ENCODE measurements around the gene NPHP4. TPM values are rescaled to one million over a fixed set of nuclear protein-coding genes. Genes with fewer than 3 reads are reported as not detected.

The NPHP4 gene
- total and polyA plus RNA-seq, 2 donors (not counting 3 experiments of a cell fraction or from before 2014, with no cell fraction given) = 4.4 to 11.7 TPM

DNA sequence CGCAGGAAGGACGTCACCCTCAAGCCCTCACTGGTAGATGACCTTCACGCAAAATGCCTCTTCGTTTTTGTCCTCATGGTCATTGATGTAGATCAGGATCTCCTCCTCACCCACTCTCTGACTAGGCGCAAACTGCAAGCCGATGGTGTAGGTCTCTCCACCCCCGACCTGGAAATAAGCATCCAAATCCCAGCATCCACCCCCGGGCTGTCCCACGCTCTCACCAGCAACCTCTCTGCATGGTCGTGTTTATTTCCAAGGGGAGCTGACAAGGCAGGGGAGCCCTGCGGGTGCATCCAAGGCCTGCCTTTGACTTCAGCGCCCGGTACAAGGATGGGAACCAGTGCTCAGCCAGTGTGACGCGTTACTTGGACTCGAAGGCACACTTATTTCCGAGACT is 129.0 kb downstream of the NPHP4 start:
- no TSS peak for BruUV-seq (replicated peaks)
- no peaks in the 10 kb centered on the region for H3K27me3 ChIP-seq (ENCODE audit: control insufficient read depth in 2 of 2, insufficient read depth in 2 of 2, low read length in 2 of 2)
- intact Hi-C loops (cut with micrococcal nuclease) = no loop called here
- H3K9ac ChIP-seq (replicated peaks; ENCODE audit: extremely low read depth, insufficient read depth, low read length) = no peak overlapping the region
- no peaks in the 10 kb centered on the region for H3K4me1 ChIP-seq (ENCODE audit: control insufficient read depth, extremely low read depth, insufficient read depth, low read length)
- FAIRE-seq = no peak
- dilution Hi-C loops (cut with MboI; ENCODE audit: extremely low pct_ligation_motif_present, low sequenced_read_pairs) = no loop called here
- TF ChIP-seq, protein P1, sequence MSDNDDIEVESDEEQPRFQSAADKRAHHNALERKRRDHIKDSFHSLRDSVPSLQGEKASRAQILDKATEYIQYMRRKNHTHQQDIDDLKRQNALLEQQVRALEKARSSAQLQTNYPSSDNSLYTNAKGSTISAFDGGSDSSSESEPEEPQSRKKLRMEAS (IDR thresholded peaks at IDR 0.05; ENCODE audit: insufficient read depth, insufficient read length) = no peak
- TF ChIP-seq FOS (IDR thresholded peaks at IDR 0.05; ENCODE audit: borderline replicate concordance, insufficient read depth, low read length) = no peak
- no peak for TF ChIP-seq MYC (IDR thresholded peaks at IDR 0.05; ENCODE audit: low read depth, low read length)
- TF ChIP-seq JUN (IDR thresholded peaks at IDR 0.05; ENCODE audit: borderline replicate concordance, insufficient read depth, insufficient read length, low read depth) = no peak
- TF ChIP-seq POLR2A (IDR thresholded peaks at IDR 0.05; ENCODE audit: low read depth, low read length) = no peak
- ChIA-PET CTCF (no interaction called here), POLR2A (no interaction called here)
- no peaks in the 10 kb centered on the region for H3K36me3 ChIP-seq (ENCODE audit: control insufficient read depth in 2 of 2, extremely low read depth in 1 of 2, insufficient read depth in 2 of 2, low read length in 2 of 2)
- no peaks in the 10 kb centered on the region for H4K20me1 ChIP-seq (replicated peaks; ENCODE audit: control insufficient read depth, extremely low read depth, insufficient read depth, low read length)
- no peaks in the 10 kb centered on the region for H3K79me2 ChIP-seq (ENCODE audit: control insufficient read depth, insufficient read depth, low read length)
- H3K9me3 ChIP-seq (replicated peaks; ENCODE audit: control insufficient read depth, insufficient read depth, low read length) = no peaks in the 10 kb centered on the region
- H3K9me1 ChIP-seq (replicated peaks; ENCODE audit: control insufficient read depth, extremely low read depth, insufficient read depth, low read length) = no peaks in the 10 kb centered on the region
- H2AFZ ChIP-seq (ENCODE audit: low read depth, low read length) = no peak overlapping the region
- no peak for DNase-seq (ENCODE audit: low read depth, low spot score)
- H3K27ac ChIP-seq (ENCODE audit: insufficient read depth, low read depth, low read length) = no peak overlapping the region
- no peak overlapping the region for H3K4me3 ChIP-seq (replicated peaks in 1 of 3; ENCODE audit: insufficient read depth in 1 of 3, low read depth in 1 of 3, low read length in 3 of 3)
- H3K4me2 ChIP-seq (ENCODE audit: insufficient read depth, low read length) = no peak overlapping the region

DNA sequence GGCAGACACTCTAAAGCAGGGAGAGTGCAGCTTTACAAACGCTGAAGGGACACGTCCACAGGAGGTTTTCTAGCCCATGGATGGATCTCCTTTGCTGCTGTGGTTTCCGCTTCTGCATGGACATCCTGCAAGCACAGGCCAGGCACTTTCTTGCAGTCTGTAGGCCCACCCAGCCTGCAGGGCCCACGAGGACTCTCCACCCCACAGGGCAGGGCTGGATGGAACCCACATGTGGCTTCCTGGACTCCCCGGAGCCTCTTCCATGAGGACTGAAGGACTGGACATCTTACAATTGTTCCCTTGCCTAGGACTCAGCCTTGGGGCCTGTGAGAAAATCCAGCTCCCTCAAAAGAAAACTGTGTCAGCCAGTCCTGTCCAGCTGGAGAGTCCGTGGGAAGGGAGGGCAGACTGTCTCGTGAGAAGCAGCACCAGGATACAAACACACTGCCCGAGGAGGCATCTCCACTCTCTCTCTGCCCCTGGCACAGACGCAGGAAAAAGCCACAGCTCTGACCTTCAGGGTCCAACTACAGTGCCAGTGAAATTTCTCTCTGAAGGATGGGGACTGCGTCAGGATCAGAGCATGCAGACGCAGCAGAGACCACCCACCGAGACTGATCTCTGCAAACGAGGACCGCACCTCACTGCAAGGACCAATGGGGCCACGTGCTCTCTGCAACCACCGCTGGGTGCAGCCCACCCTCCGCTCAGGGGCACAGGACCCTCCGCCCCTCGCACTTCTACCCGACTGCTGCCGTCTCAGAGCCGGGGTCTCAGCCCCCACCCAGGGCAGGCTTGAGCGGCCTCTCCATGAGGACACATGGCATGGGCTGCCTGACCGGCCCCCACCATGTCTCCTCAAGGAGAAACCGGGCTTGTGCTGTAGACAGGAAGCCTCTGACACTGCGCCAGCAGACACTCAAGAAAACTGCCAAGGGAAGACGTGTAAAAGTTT is 130.1 kb downstream of the NPHP4 start:
- H3K9ac ChIP-seq (replicated peaks; ENCODE audit: extremely low read depth, insufficient read depth, low read length) = no peak overlapping the region

More for the DNA sequence above, 130.1 kb downstream of the NPHP4 start:
- FAIRE-seq (no peak), DNase-seq (ENCODE audit: low read depth, low spot score) (no peak)
- Histone ChIP-seq H3K4me1 (ENCODE audit: control insufficient read depth, extremely low read depth, insufficient read depth, low read length) (no peaks in the 10 kb centered on the region), H3K36me3 (ENCODE audit: control insufficient read depth in 2 of 2, extremely low read depth in 1 of 2, insufficient read depth in 2 of 2, low read length in 2 of 2) (no peaks in the 10 kb centered on the region), H3K27ac (ENCODE audit: insufficient read depth, low read depth, low read length) (no peak overlapping the region), H3K9me3 (replicated peaks; ENCODE audit: control insufficient read depth, insufficient read depth, low read length) (no peaks in the 10 kb centered on the region), H3K27me3 (ENCODE audit: control insufficient read depth in 2 of 2, insufficient read depth in 2 of 2, low read length in 2 of 2) (no peaks in the 10 kb centered on the region), H4K20me1 (replicated peaks; ENCODE audit: control insufficient read depth, extremely low read depth, insufficient read depth, low read length) (no peaks in the 10 kb centered on the region), H3K4me3 (replicated peaks in 1 of 3; ENCODE audit: insufficient read depth in 1 of 3, low read depth in 1 of 3, low read length in 3 of 3) (no peak overlapping the region), H3K4me2 (ENCODE audit: insufficient read depth, low read length) (no peak overlapping the region), H3K79me2 (ENCODE audit: control insufficient read depth, insufficient read depth, low read length) (no peaks in the 10 kb centered on the region), H2AFZ (ENCODE audit: low read depth, low read length) (no peak overlapping the region), H3K9me1 (replicated peaks; ENCODE audit: control insufficient read depth, extremely low read depth, insufficient read depth, low read length) (no peaks in the 10 kb centered on the region)
- dilution Hi-C loops (cut with MboI; ENCODE audit: extremely low pct_ligation_motif_present, low sequenced_read_pairs) = no loop called here
- POLR2A ChIA-PET = no interaction called here
- CTCF ChIA-PET = no interaction called here
- intact Hi-C loops (cut with micrococcal nuclease) = no loop called here
- TF ChIP-seq POLR2AphosphoS5 (IDR thresholded peaks at IDR 0.05; ENCODE audit: insufficient read depth, low read depth, low read length) (no peak), MYC (IDR thresholded peaks at IDR 0.05; ENCODE audit: low read depth, low read length) (no peak), EZH2 (IDR thresholded peaks at IDR 0.05; ENCODE audit: borderline replicate concordance, low read depth, low read length, severe bottlenecking) (no peak), POLR2A (IDR thresholded peaks at IDR 0.05; ENCODE audit: low read depth, low read length) (no peak)
- no TSS peak for BruUV-seq (replicated peaks)

Data from endothelial cell of umbilical vein (primary cell).